GM19324 (cell line): ENCODE results near the gene RAD51B.

ENCODE experiments used
- ATAC-seq: cut with Tn5 transposase; IDR thresholded peaks from one replicate; pipeline ENCODE4 v1.9.1; 2021; ENCODE audit warnings: mild to moderate bottlenecking, moderate library complexity; ENCODE audit not compliant: unreplicated experiment, low FRiP score

RAD51B gene

DNA sequence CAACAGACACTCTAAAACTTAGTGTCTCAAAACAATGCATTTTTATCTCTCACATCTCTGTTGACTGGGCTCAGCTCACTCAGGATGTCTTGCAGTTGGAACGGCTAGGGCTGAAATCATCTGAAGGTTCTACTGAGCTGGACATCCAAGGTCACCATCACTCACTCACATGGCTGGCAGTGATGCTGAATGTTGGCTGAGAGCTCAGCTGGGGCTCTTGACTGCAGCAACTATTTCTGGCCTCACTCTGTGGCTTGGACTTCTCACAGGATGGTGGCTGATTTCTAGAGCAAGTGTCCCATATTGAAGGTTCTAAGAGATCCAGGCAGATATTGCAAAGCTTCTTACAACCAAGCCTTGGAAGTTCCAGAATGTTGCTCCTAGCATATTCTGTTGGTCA lies 806.8 kb downstream of the RAD51B start:
- ATAC-seq, result no peak

DNA sequence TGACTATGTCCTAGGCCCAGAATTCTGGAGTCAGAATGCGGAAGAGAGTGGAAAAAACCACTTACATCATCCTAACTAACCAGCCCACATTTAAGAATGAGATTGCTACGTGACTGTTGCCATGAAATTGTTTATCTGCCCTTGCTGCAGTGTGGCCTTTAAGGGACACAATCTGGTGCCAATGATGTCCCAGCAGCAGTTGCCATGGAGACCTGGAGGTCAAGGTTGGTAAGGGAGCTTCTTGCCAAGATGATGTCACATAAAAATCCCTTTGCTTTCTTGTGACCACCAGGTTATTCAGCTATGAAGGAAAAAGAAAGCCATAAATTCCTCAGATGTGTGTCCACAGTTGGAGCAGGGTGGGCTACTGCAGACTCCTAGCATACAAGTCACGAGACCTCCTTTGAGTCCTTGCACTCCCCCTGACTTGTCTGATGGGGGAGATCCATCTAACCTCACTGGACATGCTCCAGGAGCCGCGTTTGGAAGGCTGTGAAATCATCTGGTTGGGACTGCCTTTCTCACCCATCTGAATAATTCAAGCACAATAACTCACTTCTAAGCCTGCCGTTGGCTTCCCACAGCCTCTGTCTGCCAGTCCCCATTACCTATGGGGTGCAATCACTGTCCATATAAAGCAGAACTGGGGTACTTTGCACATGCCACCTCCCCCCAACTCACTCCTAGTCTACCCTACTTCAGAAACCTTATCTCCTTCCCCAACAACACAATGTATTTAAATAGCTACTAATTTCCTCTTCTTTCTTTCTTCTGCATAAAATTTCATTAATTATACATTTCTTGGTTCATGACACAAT lies 807.7 kb downstream of the RAD51B start:
- no peak for ATAC-seq

DNA sequence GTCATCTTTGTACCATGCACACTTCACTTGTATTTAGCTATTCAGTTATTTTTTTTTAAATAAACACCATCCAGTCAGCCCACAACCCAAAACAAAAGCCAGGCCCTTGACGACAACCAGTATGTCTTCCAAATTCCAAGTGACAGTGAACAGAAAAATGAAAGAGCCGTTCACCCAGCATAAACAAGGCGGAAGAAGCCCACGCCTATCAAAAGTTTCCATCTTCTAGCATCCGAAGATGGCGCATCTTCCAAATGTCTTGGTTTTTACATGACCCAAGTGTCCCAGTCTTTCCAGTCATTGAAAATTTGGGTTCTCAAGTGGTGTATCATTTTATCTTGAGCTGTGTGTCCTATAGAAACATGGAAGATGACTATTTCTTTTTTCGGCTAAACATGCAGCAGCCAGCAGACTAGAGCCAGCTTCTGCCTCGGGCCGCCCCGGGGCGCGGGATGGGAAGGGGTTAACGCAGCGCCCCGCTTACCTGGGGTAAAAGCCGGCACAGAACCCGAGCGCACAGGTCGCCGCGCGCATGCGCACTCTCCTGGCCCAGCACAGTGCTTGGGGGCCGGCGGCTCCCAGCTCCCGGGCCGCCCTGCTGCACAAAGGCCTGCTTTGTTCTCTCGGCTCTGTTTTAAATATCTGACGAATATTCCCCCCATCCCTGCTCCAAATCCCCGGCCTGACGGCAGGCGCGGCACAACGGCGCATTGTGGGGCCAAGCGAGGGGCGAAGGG lies 808.5 kb downstream of the RAD51B start:
- ATAC-seq, result no peak

DNA sequence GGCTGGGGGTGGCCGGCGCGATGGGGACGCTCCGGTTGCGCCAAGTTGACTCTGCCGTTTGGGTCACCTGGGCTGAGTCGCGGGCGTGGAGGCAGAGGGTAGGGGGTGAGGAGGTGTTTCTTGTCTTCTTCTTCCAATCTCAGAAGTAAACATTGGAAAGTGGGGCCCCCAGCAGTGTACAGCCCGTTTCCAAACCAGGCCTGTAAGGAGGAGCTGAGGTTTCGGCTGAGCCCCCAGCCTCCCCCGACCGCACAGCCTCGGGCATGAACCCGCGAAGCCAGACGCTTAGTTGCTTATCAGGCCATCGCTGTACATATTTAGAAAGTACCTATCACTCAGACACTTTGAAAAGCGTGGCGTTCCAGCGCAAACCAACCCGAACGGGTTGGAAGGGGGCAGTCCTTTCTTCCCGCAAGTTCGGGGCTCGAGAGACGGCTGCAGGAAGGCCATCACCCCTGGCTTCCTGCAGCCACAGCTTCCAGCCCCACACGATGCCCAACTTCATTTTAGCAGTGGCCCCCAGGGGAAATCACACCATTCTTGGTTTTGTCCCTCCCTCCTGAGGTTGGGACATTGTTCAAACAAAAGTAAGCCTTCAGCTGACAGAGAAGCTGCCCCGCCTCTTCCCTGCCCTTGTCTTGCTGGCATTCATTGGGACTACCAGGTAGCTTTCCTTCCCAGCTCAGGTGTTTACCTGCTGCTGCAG lies 809.2 kb downstream of the RAD51B start:
- no peak for ATAC-seq

DNA sequence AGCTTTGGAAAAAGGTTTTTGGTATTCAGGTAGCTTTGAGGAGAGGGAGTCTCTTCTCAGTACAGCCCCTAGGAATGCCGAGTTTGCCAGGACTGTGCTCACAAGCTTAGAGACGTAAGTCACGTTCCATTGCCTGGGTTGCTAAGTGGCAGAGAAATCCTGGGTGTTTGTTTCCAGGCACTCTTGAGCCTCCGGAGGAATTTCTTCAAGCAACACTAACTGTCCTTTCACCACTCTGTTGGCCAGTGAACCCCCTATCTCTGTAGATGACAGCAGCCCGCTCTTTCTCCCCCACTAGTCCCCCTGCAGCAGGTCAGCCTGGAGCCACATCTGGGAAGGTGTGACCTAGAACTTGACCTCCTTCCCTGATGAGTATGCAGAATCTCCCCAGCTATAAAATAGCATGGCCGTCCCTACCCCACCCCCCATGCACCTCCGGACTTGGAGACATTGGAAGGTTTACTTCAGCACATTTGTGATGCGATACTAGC lies 810.5 kb downstream of the RAD51B start:
- ATAC-seq, result no peak

DNA sequence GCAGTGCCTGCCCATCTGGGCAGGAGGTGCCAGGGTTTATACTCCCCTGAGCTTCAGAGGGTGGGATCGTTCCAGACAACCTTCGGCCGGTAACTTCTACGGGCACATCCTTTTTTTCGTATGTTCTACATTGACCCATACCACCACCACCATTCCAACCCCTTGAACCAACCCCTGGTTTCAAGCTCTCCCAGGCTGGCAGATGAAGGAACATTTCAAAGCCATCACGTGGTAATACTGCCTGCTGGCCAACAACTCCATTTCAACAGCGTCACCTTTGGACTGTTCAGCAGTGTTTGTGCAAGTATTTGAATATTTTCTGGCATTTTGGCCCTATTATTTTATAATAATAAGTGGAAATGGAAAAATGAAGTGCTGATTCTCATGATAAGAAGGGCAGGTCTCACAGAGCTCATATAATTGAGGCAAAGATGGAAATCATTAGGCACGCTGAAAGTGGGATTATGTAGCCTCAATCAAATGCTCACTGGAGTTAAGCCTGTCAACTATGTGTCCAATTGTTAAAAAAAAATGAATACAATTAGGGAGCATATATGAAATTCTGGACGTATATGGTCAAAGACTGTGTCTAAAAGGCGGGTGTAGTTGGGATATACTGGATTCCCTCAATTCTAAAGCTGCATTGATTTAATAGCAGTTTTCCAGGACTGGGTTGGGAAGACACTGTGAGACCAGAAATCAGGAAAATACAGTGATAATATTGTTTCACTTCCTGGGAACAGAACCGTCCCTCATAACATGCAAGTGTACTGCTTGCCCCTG lies 811.2 kb downstream of the RAD51B start:
- no peak for ATAC-seq

DNA sequence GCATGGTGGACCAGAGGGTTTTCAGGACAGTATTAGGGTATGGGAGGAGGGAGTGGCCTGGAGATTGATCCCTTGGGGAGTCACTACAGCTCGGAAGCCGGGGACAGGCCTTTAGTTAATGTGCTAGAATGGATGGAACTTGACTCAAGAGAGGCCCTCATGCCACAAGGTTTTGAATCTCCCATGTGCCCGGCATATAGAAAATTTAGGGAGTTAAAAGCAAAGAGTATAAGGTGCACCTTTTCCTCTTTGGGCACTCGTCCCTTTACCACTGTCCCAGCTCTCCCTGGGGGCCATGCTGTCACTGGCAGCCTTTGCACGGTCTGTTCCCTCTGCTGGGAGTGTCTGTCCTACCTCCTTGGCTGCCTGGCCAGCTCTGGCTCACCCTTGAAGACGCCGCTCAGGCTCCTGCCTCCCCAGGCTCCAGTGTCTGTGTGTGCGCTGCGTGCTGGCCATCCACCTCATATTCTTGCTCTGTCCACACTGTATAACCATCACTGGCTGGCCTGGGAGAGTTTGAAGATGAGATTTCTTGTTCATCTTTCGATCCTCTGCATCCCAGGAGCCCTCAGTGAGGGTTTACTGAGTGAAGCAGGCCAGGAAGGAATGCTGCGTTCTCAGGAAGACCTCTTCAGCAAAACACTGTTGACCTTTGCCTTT lies 811.9 kb downstream of the RAD51B start:
- ATAC-seq, result no peak

DNA sequence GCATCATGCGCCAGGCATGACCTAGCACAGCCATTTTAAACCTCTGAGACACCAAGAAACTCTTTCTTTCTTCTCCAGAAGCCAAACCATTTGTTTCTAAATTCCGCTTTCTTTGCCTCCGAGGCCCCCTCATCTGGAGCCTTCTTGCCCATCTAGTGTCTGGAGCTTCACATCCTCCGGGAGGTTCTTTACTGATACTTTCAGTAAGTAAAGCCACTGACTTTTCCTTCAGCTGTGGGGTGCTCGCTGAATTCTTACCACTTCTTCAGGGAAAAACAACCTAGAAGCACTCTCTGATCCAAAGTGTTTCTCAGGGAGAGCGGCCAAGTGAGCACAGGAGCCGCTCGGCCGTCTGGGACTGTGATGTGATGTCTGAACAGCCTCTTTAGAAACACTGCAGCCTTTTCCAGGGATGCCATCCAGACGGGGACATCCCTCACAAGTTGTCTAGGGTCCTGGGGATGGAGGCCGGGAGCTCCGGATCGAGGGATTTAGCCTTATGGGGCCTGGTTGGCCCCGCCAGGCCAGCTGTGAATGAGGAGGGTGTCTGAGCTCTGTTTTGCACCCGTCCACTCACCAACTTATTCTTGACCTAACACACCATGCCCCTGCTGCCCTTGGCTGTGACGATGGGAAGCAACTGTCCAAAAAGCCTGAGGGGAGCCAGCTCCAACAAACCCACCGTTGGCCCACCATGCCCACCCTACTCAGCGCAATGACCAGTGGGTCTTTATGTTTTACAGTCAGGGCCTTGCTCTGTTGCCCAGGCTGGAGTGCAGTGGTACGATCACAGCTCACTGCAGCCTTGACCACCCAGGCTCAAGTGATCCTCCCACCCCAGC lies 812.7 kb downstream of the RAD51B start:
- ATAC-seq, result no peak

DNA sequence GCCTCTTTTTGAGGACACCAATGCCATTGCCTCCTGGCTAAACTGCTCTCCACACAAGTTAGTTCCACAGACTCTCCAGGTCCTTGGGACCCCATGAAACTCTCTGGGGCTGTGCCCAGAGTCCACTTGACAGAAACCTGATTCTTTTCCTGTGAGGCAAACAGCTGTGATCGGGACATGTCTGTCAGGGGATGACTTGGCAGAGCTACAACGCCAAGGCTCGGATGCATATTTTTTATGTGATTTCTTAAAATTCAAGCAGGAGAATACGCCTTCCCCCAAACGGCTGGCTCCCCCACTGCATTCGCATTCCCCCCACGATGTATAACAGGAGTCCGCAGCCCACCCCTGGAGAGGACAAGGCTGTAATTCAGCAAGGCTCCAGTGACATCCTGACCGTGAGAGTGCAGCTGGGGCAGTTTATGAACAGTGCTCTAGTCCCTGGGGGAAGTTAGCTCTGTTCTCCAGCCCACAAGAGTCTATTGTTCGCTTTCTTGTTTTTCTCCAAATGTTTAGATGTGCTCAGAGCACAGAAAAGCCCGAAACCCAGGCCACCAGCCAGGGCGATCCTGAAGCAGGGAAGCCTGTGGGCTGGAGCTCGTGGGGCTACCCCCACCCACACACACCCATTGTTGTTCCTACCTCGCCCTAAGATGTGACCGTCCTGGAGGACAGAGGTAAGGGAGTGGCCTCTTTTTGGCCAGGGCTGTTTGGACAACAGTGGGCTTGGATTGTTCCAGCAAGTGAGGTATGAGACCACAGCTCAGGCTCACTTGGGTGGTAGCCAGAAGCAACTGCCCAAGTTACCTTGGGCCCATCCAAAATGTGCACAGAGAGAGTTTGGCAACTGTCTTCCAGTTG lies 813.8 kb downstream of the RAD51B start:
- ATAC-seq, result no peak

DNA sequence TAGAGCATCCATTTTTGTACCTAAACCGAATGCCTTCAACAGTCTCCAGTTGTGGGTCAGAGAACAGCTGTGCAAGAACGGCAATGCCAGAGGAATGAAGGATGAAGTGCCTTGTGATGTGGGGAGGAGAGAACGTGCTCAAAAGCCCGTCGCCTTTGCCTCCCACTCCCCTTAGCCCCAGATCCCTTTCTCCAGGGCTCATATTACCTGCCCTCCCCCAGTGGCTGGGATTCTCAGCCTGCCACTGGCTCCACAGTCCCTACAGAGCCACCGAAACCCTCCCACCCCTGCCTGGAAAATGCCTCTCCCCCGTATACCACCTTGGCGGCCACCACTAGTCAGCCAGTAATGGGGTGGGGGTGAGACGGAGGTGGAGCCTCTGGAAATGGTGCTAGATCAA lies 814.8 kb downstream of the RAD51B start:
- no peak for ATAC-seq

DNA sequence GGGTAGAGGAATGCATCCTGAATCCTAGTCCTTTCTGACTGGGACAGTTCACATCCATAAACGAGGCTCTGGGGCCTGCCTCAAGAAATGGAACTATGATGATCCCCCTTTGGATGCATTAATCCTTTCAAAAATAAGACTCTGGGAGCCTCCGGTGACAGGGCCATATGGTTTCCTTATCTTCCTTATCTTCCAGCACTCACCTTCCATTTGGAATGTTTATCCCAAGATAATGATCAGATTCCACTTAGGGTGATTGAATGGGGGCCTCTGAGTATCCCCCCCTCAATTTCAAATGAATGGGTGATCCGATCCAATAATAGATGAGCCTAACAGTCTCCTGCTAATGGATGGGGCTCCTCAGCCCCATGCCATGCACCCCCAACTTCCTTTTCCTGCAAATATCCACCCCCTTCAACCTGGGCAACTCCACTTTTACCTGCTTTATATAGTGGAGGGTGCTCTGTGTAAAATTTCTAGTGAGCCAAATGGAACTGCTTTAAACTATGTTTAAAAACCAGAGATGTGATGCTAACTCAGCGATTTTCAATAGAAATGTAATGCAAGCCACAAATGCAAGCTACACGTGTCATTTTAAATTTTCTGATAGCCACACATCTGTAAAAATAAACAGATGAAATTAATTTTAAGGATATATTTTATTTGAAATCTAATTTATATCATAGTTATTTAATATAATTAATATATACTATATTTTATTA lies 815.5 kb downstream of the RAD51B start:
- no peak for ATAC-seq

DNA sequence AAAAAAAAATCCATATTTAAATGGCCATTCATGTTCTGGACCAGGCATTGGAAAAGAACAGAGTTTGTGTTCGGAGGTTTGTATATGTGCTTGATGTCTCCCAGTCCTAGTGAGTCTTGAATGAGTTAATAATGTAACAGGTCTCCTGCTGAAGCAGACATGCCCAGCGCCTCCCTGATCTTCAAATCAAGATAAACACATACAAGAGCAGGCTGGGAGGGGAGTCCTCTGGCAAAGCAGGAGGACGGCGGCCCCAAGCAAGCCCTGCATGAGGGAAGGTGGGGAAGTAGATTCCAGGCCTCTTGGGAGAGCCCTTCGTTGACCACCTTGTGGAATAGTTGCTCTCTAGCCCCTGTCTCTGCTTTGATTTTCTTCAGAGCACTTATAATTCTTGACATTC lies 817.0 kb downstream of the RAD51B start:
- no peak for ATAC-seq

DNA sequence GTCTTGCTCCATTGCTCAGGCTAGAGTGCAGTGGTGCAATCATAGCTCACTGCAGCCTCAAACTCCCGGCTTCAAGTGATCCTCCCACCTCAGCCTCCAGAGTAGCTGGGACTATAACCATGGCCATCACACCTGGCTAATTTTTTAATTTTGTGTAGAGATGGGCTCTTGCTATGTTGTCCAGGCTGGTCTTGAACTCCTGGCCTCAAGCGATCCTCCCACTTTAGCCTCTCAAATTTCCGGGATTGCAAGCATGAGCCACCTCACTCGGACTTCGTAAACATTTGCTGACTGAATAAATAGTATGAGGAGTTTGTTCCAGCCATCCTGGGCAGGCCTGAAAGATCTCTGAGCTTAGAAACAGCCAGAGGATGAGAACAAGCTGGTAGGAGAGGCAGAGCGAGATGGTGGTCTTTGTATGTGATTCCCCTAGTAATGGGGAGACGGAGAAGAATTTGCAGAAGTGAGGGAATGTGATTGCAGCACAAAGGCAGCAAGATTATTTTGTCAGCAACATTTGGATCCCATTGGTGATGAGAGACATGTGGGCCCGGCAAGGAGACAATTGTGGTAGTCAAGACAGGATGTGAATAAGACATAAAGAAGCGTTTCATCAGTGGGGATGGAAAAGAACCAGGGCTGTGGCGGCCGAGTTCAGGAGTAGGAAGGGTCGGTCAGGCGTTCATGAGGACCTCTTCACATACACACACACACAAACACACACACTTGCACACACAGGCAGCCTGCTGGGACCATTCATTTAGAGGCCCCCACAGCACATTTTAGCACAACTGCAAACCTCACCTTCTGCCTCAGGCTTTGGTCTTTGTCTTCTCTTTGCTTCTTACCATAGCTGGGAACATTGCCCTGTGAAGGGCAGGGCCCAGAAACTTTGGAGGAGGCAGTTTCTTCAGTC lies 817.8 kb downstream of the RAD51B start:
- no peak for ATAC-seq

DNA sequence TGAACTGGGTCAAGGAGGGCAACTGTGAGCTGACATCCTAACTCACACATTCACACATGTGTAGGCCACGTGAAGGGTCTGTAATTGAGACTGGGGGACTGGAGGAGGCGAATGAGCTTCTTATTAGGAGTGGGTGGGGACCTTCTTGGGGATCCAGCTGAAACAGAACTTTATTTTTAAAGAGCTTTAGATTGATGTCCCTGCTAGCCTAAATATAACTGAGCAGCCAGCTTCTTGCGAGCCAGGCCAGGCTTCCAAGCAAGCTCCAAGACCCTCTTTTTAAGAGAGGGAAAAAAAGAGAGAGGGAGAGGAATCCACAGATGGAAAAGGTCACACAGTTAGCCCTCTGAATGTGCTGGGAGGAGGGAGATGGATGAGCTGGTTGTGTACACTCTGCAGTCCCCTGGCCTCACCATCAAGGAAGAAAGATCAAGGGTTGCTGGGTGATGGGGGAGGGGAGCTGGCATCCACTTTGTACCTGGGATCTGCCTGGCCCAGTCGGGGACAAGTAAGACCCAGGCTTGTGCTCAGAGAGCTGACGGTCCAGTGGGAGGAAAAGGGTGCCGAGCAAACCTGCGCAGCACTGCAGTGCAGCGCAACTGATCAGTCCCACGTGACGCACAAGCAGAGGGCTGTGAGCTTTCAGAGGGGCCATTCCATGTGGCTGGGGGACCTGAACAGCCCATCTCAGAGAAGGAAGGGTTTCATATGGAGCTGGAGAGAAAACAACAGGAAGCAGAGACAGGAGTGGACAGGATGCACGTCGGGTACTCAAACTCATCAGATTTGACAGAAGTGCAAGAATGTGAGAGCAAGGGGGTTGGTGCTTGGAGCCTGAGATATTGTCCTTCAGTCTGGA lies 818.8 kb downstream of the RAD51B start:
- ATAC-seq, result no peak

DNA sequence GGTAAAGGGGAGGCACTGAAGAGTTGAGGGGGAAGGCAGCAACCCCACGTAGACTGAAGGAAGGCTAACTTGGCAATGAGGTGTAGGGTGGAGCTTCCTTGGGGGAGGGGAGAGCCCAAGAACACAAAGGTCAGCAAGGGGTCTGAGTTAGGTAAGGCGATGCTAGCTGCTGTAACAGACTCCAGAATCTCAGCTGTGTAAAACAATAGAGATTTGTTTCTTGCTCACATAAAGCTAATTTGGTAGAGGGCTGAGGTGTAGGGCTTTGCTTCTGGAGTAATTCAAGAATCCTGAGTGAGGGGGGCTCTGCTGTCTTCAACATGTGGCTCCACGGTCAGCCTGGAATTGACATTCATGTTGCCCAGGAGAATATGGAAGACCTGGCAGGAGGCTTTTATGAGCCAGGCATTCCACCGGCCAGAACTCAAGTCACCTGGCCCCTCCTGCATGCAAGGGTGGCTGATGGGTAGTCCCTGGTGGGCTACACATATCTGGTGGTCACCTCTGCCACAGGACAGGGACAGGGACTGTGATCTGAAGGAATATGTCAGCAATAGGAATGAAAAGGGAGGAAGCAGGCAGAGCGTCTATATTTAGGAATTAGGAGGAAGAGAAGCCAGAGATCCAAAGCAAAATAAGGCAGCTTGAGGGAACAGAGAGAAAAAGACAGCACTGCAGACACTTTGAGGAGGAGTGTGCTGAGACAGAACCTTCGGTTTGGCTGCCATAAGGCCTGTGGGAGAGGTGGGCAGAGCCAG lies 819.6 kb downstream of the RAD51B start:
- no peak for ATAC-seq
